Dedifferentiated amniotic fluid mesenchymal stem cell (primary cell): ENCODE results near the gene DUSP5.
"Not testable (repeated sequence)": the region's sequence is repeated elsewhere in the genome, so short reads cannot be mapped to it uniquely, and the experiment has no call there.

ENCODE experiments used
- DNase-seq: peaks from one replicate; pipeline ENCODE4 v3.0.0-alpha.2; 2016; ENCODE audit errors: extremely low spot score

The DUSP5 gene

GRCh38 chr10:110516815-110517492, 19.2 kb downstream of the DUSP5 start:
- DNase-seq: no peak

- no peak for DNase-seq
Measured at GRCh38 chr10:110522365-110522988, 24.8 kb downstream of the DUSP5 start.

GRCh38 chr10:110523736-110524135, 26.0 kb downstream of the DUSP5 start:
- DNase-seq: no peak

GRCh38 chr10:110524179-110524858, 26.6 kb downstream of the DUSP5 start:
- no peak for DNase-seq

GRCh38 chr10:110524859-110525232, 27.1 kb downstream of the DUSP5 start:
- no peak for DNase-seq

GRCh38 chr10:110525349-110526260, 27.9 kb downstream of the DUSP5 start:
- no peak for DNase-seq

GRCh38 chr10:110527731-110528171, 30.0 kb downstream of the DUSP5 start:
- DNase-seq: no peak

- no peak for DNase-seq
Measured at GRCh38 chr10:110528224-110528996, 30.7 kb downstream of the DUSP5 start.

- DNase-seq: not testable (repeated sequence)
Measured at GRCh38 chr10:110528997-110529524, 31.4 kb downstream of the DUSP5 start.

GRCh38 chr10:110529596-110530011, 31.9 kb downstream of the DUSP5 start:
- DNase-seq: no peak

GRCh38 chr10:110530131-110530831, 32.6 kb downstream of the DUSP5 start:
- DNase-seq: no peak

GRCh38 chr10:110531687-110532086, 34.0 kb downstream of the DUSP5 start:
- no peak for DNase-seq

GRCh38 chr10:110532628-110533027, 34.9 kb downstream of the DUSP5 start:
- DNase-seq: not testable (repeated sequence)

GRCh38 chr10:110533149-110533548, 35.4 kb downstream of the DUSP5 start:
- no peak for DNase-seq

- DNase-seq: no peak
Measured at GRCh38 chr10:110534571-110534970, 36.9 kb downstream of the DUSP5 start.

- no peak for DNase-seq
Measured at GRCh38 chr10:110535958-110536891, 38.5 kb downstream of the DUSP5 start.

GRCh38 chr10:110539091-110539490, 41.4 kb downstream of the DUSP5 start:
- DNase-seq: no peak

- no peak for DNase-seq
Measured at GRCh38 chr10:110540031-110540430, 42.3 kb downstream of the DUSP5 start.

GRCh38 chr10:110544958-110545537, 47.3 kb downstream of the DUSP5 start:
- DNase-seq: no peak
